DND-41 (cell line): ENCODE measurements around the gene FBLIM1.

Source experiments
- ATAC-seq: fragments of 200-7000 bp; cut with Tn5 transposase; 3 replicates; pipeline ENCODE4 v1.9.1; 2021; ENCODE audit warnings: low read depth; ENCODE audit not compliant: insufficient read depth
- DNase-seq: peaks from one replicate; pipeline ENCODE4 v3.0.0-alpha.2; 2020
- H2AFZ ChIP-seq: 2 replicates; pipeline ENCODE4 v1.6.0; 2012; ENCODE audit warnings: low read depth, low read length
- H3K27ac ChIP-seq: 2 replicates; pipeline ENCODE4 v1.5.1; 2012; ENCODE audit warnings: low read length, inconsistent platforms
- H3K27me3 ChIP-seq: fragments of 200-600 bp; sonication (generic); 2 replicates; pipeline ENCODE4 v1.6.0; 2012; ENCODE audit warnings: low read length, mild to moderate bottlenecking, inconsistent platforms; ENCODE audit not compliant: insufficient read depth, poor library complexity
- H3K36me3 ChIP-seq: 2 replicates; pipeline ENCODE4 v1.5.1; 2012; ENCODE audit warnings: low read length, inconsistent platforms; ENCODE audit not compliant: insufficient read depth
- H3K4me1 ChIP-seq: 2 replicates; pipeline ENCODE4 v1.5.1; 2012; ENCODE audit warnings: mild to moderate bottlenecking, low read length; ENCODE audit not compliant: insufficient read depth
- H3K4me2 ChIP-seq: 2 replicates; pipeline ENCODE4 v1.6.0; 2012; ENCODE audit warnings: mild to moderate bottlenecking, moderate library complexity, low read length, inconsistent platforms; ENCODE audit not compliant: insufficient read depth
- H3K4me3 ChIP-seq, 2 experiments: fragments of 200-600 bp in 1 of 2; shearing (Covaris generic) in 1 of 2; 2 replicates each; pipeline ENCODE4 v1.5.1; 2012 to 2016; ENCODE audit warnings: inconsistent platforms in 2 of 2, low read length in 2 of 2, mild to moderate bottlenecking in 2 of 2, low read depth in 1 of 2, moderate library complexity in 1 of 2
- H3K79me2 ChIP-seq: 2 replicates; pipeline ENCODE4 v1.6.0; 2012; ENCODE audit warnings: low read length, inconsistent platforms; ENCODE audit not compliant: insufficient read depth
- H3K9ac ChIP-seq: 2 replicates; pipeline ENCODE4 v1.6.0; 2012; ENCODE audit warnings: low read depth, mild to moderate bottlenecking, inconsistent platforms, low read length, moderate library complexity
- H3K9me3 ChIP-seq: 2 replicates; pipeline ENCODE4 v1.5.1; 2012; ENCODE audit warnings: low read length, moderate library complexity, mild to moderate bottlenecking, inconsistent platforms; ENCODE audit not compliant: insufficient read depth, severe bottlenecking
- H4K20me1 ChIP-seq: 2 replicates; pipeline ENCODE4 v1.6.0; 2012; ENCODE audit warnings: low read length; ENCODE audit not compliant: insufficient read depth
- CTCF ChIP-seq: IDR thresholded peaks from 2 replicates; pipeline ENCODE4 v1.5.1; 2012; ENCODE audit warnings: borderline replicate concordance, low read length, moderate library complexity, mild to moderate bottlenecking; ENCODE audit not compliant: poor library complexity, severe bottlenecking; ENCODE audit errors: extremely low read depth
- EZH2 ChIP-seq: IDR thresholded peaks from 3 replicates; pipeline ENCODE4 v1.6.1; 2012; ENCODE audit warnings: borderline replicate concordance, low read depth, mild to moderate bottlenecking, moderate library complexity, low read length, inconsistent platforms; ENCODE audit not compliant: severe bottlenecking

Gene FBLIM1

GRCh38 chr1:15749399-15750291 lies 8.9 kb upstream of the FBLIM1 start:
- TF ChIP-seq EZH2, result no peak
- no peak for TF ChIP-seq CTCF
- no peak overlapping the region for H3K4me2 ChIP-seq
- no peak overlapping the region for H3K9ac ChIP-seq
- no peak overlapping the region for H3K27ac ChIP-seq
- H3K9me3 ChIP-seq, result no peaks in the 10 kb centered on the region
- no peaks in the 10 kb centered on the region for H3K4me1 ChIP-seq
- no peaks in the 10 kb centered on the region for H3K36me3 ChIP-seq
- H4K20me1 ChIP-seq, result no peaks in the 10 kb centered on the region
- no peaks in the 10 kb centered on the region for H3K79me2 ChIP-seq
- H3K27me3 ChIP-seq, result no peaks in the 10 kb centered on the region
- no peak overlapping the region for H2AFZ ChIP-seq
- ATAC-seq (no peak), DNase-seq (no peak)
- H3K4me3 ChIP-seq, result no peak overlapping the region

GRCh38 chr1:15750924-15751323 lies 7.7 kb upstream of the FBLIM1 start:
- Histone ChIP-seq H4K20me1 (no peaks in the 10 kb centered on the region), H3K4me1 (no peaks in the 10 kb centered on the region), H3K79me2 (no peaks in the 10 kb centered on the region), H3K9ac (no peak overlapping the region), H2AFZ (no peak overlapping the region), H3K27me3 (no peaks in the 10 kb centered on the region), H3K27ac (no peak overlapping the region), H3K9me3 (no peaks in the 10 kb centered on the region), H3K4me3 (no peak overlapping the region), H3K36me3 (no peaks in the 10 kb centered on the region), H3K4me2 (no peak overlapping the region)
- no peak for ATAC-seq
- no peak for DNase-seq
- TF ChIP-seq EZH2, result no peak
- TF ChIP-seq CTCF, result no peak

DNA sequence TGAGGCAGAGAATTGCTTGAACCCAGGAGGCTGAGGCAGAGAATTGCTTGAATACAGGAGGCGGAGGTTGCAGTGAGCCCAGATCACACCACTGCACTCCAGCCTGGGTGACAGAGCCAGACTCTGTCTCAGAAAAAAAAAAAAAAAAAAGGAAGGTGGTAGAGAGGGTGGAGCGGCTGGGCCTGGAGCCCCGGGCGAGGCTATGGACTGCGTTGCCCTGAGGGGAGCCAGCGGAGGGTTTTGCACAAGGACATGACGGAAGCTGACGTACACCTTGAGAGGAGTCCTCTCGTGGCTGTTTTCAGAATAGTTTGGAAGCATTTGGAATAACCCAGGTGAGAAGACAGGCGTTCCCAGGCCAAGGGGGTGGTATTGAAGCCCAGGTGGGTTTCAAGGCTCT lies 6.9 kb upstream of the FBLIM1 start:
- Histone ChIP-seq H3K27me3 (no peaks in the 10 kb centered on the region), H2AFZ (no peak overlapping the region), H3K9ac (no peak overlapping the region), H3K79me2 (no peaks in the 10 kb centered on the region), H3K27ac (no peak overlapping the region), H3K4me2 (no peak overlapping the region), H4K20me1 (no peaks in the 10 kb centered on the region), H3K9me3 (no peaks in the 10 kb centered on the region), H3K36me3 (no peaks in the 10 kb centered on the region), H3K4me3 (no peak overlapping the region), H3K4me1 (no peaks in the 10 kb centered on the region)
- no peak for ATAC-seq
- TF ChIP-seq CTCF, result no peak
- TF ChIP-seq EZH2, result no peak
- DNase-seq, result no peak

GRCh38 chr1:15753776-15754175 lies 4.8 kb upstream of the FBLIM1 start:
- Histone ChIP-seq H3K9ac (no peak overlapping the region), H3K4me3 (no peak overlapping the region), H3K4me2 (no peak overlapping the region), H2AFZ (no peak overlapping the region), H4K20me1 (no peaks in the 10 kb centered on the region), H3K79me2 (no peaks in the 10 kb centered on the region), H3K4me1 (no peaks in the 10 kb centered on the region), H3K27ac (no peak overlapping the region), H3K27me3 (no peaks in the 10 kb centered on the region), H3K36me3 (no peaks in the 10 kb centered on the region), H3K9me3 (no peaks in the 10 kb centered on the region)
- ATAC-seq (no peak), DNase-seq (no peak)
- TF ChIP-seq CTCF, result no peak
- no peak for TF ChIP-seq EZH2
